ENCODE measurements around the gene PGLYRP3.

DNA sequence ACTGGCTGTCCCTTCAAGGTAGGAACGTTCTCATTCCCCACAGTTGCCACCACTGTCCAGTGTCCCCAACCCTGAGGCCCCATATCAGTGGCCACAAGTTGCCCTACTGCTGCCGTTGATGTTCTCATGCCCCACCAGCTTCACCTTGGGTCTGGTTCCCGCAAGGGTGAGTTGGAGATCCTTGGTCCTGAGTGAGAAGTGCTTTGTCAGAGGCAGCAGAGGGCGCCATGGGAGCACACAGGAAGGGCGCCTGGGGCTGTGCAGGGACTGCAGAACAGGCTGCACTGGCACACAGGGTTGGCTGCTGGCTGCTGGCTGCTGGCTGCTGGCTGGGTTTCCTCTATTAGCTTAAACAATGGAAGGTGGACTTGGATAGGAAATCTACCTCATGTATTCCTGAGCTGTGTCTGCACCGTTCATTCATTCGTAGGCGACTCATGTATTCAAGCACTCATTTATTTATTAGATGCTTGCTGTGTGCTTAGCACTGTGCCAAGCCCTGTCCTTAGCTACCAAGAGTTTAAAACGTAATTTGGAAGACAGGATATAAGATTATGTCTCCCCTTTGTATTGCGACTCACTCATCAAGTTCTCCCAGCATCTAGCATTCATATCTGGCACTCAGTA lies 42.8 kb upstream of the PGLYRP3 start:
- TF ChIP-seq, protein P1, sequence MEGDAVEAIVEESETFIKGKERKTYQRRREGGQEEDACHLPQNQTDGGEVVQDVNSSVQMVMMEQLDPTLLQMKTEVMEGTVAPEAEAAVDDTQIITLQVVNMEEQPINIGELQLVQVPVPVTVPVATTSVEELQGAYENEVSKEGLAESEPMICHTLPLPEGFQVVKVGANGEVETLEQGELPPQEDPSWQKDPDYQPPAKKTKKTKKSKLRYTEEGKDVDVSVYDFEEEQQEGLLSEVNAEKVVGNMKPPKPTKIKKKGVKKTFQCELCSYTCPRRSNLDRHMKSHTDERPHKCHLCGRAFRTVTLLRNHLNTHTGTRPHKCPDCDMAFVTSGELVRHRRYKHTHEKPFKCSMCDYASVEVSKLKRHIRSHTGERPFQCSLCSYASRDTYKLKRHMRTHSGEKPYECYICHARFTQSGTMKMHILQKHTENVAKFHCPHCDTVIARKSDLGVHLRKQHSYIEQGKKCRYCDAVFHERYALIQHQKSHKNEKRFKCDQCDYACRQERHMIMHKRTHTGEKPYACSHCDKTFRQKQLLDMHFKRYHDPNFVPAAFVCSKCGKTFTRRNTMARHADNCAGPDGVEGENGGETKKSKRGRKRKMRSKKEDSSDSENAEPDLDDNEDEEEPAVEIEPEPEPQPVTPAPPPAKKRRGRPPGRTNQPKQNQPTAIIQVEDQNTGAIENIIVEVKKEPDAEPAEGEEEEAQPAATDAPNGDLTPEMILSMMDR (IDR thresholded peaks at IDR 0.05) = peak in 1 of 3 experiments; percentile 13
- no peak for TF ChIP-seq POLR2A (IDR thresholded peaks at IDR 0.05)
